GM19468 (cell line): Measurements from ENCODE around the gene AQP6.
"Not testable (repeated sequence)": the region's sequence is repeated elsewhere in the genome, so short reads cannot be mapped to it uniquely, and the experiment has no call there.

Source experiments
- ATAC-seq: cut with Tn5 transposase; IDR thresholded peaks from one replicate; pipeline ENCODE4 v1.9.1; 2021; ENCODE audit warnings: mild to moderate bottlenecking, moderate library complexity, moderate number of reproducible peaks; ENCODE audit not compliant: unreplicated experiment; ENCODE audit errors: extremely low read depth

Gene AQP6

GRCh38 chr12:49985981-49986380, 13.2 kb downstream of the AQP6 start:
- ATAC-seq, result no peak

DNA sequence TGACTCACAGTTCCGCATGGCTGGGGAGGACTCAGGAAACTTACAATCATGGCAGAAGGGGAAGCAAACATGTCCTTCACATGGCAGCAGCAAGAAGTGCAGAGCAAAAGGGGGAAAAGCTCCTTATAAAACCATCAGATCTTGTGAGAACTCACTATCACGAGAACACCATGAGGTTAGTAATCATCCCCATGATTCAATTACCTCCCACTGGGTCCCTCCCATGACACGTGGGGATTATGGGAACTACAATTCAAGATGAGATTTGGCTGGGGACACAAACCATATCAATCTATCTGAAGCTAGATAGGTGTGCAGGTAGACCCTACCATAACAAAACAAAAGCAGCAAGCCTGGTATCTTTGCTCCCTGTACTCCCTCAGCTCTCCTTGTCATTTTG, 13.7 kb downstream of the AQP6 start:
- not testable (repeated sequence) for ATAC-seq

DNA sequence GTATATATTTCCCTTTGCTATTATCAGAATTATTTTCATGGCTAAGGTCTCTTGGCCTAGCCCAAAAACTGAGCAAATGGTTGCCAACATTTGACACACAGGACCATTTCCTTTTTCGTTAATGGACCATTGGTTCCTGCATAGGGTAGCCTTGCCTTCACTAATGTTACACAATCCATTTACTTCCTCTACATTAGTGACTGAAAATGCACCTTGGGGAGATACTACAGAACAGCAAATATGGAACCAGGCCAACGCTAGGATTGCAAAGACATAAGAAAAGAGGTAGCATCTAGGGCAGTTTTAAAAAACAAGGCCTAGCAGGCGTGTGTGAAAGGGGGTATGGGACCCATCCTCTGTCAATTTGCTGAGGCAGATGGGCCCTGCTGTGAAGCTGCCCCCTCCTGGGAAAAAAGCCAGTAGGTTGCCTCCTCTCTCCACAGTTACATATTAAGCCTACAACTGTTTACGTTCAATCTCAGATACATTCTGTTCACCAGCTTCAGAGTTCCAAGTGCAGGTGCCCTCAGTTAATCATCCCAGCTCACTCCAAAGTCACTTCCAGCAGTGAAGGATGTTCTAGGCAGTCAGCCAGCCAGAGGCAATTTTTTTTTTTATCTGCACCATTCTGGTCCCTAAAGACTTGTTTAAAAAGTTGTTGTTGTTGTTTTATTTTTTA, 15.0 kb downstream of the AQP6 start:
- ATAC-seq, result no peak

DNA sequence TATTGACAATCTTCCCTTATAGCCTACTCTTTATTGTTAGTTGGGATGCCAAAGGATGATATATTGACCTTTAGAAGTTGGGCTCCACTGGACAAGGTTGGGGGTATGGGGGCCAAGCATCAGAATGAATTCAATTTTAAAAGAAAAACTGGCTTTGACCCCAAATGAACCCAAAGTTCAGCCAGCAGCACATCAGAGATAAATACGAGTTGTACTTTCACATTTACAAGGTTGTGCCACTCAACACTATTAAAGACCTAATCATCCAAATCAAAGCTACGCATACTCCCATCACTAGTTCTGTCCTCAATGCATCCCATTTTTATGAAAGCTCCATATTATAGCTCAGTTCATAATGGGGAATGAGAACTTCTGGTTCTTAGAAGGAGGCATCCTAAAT, 16.7 kb downstream of the AQP6 start:
- not testable (repeated sequence) for ATAC-seq

GRCh38 chr12:49990273-49990672, 17.5 kb downstream of the AQP6 start:
- ATAC-seq, result no peak

- ATAC-seq, result no peak
Observed at GRCh38 chr12:49998453-49998852, 25.7 kb downstream of the AQP6 start.

DNA sequence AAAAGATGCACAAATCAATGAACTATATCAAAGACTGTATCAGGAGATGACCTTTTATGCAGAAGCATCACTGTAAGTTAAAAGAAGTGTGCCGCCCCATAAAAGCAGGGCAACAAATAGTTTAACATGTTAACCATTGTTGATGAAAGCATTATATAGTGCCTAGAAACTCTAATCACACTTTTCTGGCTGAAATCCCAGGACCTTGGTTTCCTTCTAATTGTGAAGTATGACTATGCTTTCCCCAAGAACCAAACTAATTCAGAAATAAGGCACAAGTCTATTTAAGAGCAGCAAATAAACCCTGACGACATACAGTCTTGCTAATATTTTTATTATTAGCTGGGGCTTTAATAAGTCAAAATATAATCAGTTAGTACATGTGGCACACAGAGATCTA, 30.8 kb downstream of the AQP6 start:
- no peak for ATAC-seq

GRCh38 chr12:50004696-50005095, 31.9 kb downstream of the AQP6 start:
- ATAC-seq, result no peak

DNA sequence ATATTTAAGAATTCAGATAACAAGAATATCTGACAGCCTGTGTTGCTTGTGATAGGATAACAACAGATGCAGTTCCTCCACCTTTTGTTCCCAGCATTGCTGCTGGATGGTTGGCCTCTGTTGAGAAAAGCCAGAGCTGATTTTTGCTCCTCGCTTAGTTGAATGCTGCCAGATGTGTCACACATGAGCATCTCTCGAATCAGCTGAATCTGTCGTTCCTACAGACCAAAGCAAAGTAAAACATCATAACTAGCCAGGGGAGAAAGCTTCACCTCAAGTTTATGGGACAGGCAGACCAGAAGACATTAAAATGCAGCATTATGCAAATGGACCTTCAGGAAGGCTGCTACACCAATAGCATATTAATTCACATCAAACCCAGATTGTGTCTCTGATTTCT, 32.4 kb downstream of the AQP6 start:
- ATAC-seq, result no peak

DNA sequence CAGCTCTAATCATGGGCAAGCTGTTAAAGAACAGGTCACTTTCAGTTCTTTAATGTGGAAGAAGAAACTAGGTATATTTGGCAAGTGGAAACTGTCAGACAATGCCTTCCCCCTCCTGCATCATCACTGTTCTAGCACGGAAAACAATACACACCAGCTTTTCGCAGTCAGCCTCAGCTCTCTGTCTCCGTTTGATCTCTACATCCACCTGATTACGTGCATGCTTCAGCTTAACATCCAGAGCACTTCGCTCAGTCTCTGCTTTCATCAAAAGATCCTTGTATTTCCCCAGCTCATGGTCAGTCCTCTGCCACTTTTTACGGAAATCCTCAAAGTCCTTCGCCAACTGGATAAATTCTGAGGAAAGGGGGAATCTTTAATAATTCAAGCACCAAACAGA, 33.5 kb downstream of the AQP6 start:
- no peak for ATAC-seq

- no peak for ATAC-seq
Observed at GRCh38 chr12:50006754-50007442, 34.2 kb downstream of the AQP6 start.

DNA sequence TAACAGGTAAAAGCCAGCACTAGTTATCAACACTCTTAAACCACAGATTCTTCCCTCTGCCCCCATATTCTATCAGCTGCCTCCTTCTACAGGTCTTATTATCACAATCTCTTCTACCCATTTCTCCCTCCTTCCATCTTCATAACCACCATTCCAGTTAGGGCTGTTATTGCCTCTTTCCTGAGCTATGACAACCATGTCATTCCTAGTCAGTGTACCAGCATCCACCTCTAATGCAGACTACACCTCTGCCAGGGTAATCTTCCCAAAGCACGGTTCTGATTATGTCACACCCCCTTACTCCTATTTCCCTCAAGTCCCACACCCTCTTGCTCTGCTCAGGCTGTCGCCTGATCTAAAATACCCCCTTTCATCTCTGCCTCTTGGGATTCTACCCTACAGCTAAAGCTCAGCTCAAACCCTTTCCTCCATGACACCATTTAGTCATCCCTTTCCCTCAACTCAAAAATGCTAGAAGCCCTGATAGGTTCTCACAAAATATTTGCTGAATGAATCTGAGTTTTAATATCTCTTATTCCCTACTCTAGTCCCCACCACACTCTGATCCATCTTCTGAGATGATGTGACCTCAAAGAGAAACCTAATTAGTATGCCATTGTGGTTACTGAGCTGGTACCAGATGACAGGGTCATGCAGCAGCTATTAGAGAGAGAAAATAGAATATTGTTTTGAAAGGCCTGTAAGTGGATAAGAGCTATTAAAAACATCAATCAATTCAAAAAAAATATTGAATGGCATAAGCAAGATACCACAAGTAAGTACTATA, 40.8 kb downstream of the AQP6 start:
- ATAC-seq, result no peak

DNA sequence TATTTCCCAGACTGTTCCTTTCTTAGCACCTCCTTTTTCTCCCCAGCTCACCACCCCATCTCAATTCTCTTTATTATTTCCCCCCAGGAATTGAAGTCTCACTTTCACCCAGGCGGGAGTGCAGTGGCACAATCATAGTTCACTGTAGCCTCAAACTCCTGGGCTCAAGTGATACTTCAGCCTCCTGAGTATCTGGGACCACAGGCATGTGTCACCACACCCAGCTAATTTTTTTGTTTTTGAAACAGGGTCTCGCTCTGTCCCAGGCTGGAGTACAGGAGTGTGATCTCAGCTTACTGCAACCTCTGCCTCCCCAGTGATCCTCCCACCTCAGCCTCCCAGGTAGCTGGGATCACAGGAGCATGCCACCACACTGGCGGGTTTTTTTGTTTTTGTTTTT, 41.6 kb downstream of the AQP6 start:
- ATAC-seq, result no peak

DNA sequence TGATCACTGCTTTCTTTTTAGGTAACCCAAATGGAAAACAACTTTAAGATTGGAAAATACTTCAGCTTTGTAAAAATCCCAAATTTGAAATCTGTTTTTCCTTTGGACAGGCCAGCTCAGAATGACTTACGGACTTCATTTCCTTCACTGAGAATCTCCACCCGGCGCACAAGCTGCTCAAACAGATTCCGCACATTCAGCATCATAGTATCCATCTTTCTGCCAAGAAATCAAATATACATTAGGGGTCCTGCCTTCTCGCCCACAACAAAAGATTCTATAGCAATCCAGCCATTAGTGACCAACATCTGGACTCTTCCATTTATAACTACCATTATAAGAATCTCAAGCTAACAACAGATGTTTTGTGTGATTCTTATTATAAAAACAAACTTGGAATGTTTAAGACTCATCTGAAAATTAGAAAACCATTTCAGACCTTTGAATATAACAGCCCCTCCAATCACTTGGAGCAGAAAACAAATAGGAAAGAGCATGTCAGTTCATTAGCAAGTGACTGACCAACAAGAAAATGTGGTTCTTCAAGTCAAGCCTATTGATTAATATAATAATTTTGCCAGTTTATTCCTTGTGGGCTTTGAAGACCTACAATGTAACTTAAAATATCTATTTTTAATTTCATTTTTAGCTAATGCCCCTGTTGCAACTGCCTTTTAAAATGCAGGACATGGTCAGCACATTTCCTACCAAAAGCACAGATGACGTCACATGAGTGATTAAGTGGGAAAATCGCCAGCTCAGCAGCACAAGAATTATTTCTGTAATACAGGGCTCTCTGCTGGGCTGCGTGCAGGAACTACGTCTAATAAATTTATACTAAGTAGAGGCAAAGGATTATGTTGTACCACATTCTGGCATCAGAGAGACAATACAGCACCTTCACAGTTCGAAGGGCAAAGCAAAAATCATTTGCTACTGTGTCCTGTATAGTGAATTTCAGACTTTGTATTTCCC, 44.0 kb downstream of the AQP6 start:
- no peak for ATAC-seq

DNA sequence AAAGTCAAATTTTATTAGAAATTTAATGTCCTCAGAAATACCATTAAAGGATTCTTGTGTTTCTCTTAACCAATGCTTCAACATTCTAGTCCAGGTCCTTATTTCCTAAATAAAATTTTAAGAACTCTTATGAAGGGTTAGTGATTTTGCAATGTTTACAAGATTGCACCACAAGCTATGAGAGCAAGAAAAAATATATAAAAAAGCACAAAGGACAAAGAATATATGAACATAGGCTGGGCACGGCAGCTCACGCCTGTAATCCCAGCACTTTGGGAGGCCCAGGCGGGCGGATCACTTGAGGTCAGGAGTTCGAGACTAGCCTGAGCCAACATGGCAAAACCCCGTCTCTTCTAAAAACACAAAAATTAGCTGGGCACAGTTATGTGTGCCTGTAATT, 44.9 kb downstream of the AQP6 start:
- ATAC-seq, result no peak

- no peak for ATAC-seq
Observed at GRCh38 chr12:50018154-50018553, 45.4 kb downstream of the AQP6 start.

- ATAC-seq, result no peak
Observed at GRCh38 chr12:50018968-50019367, 46.2 kb downstream of the AQP6 start.

DNA sequence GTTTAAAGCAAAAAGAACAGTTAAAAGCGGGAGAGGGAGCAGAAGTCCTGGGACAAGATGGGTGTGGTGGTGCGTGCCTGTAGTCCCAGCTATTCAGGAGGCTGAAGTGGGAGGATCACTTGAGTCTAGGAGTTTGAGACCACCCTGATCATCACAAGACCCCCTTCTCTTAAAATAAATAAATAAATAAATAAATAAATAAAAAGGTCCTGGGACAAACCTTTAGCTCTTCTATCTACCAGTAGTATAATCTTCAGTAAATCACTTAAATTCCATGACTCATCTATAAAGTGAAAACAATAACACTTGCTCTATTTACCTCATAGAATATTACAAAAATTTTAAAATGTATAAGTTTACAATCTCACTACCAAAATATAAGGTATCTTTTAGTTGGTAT, 46.8 kb downstream of the AQP6 start:
- no peak for ATAC-seq

GRCh38 chr12:50021031-50021430, 48.3 kb downstream of the AQP6 start:
- no peak for ATAC-seq

GRCh38 chr12:50022903-50023302, 50.2 kb downstream of the AQP6 start:
- no peak for ATAC-seq
